GM15510 (cell line): ENCODE data around the gene NRN1L.

Experiments used
- POLR2A ChIP-seq: IDR thresholded peaks from 3 replicates; pipeline ENCODE4 v1.6.1; 2011; ENCODE audit warnings: borderline replicate concordance; ENCODE audit not compliant: insufficient read length; ENCODE audit errors: extremely low read depth

Gene NRN1L

DNA sequence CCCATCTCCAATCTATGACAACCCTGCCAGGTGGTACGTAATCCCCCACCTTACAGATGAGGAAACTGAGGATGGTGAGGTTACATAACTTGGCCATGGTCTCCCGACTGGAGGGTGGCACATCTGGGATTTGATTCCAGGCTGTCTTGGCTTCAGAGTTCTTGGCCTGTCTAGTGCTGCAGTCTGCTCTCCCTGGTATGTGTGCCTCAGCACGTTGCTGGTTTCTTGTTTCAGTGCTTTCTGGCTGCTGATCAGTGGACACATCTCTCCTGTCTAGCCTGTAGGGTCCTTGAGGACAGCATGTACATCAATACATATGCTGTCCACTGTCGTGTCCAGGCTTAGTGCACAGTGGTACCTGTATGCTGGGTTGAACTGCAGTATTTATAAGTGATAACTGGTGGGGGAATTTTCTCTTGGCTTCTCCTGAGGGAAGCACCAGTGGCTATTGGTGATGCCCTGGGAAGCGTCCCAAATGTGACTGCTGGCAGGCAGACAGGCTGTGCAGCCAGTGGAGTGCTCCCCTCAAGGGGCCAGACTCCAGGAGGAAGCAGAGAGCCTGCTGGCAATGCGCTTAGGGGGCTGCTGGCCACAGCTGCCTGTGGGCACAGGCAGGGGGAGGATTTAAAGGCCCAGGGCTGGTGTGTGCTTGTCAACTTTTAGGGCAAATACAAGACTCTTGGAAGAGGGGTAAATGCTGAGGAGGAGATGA, 32.6 kb downstream of the NRN1L start:
- no peak for TF ChIP-seq POLR2A

DNA sequence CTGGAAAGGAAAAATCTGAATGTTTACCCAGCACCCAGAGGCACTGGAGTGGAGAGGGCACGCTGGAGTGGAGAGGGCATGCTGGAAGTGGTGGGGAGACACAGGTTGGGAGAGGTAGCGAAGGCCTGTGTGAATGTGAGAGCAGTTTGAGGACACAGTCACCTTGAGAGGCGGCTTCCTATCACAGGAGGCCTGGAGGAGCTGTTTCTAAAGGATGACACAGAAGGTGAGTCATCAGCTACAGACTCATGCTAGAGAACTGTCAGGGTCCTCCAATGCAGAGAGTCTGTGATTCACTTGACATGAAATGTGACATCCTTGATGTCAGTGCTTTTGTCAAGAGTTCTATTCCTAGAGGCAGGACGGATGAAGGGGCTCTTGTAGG, 33.2 kb downstream of the NRN1L start:
- no peak for TF ChIP-seq POLR2A

DNA sequence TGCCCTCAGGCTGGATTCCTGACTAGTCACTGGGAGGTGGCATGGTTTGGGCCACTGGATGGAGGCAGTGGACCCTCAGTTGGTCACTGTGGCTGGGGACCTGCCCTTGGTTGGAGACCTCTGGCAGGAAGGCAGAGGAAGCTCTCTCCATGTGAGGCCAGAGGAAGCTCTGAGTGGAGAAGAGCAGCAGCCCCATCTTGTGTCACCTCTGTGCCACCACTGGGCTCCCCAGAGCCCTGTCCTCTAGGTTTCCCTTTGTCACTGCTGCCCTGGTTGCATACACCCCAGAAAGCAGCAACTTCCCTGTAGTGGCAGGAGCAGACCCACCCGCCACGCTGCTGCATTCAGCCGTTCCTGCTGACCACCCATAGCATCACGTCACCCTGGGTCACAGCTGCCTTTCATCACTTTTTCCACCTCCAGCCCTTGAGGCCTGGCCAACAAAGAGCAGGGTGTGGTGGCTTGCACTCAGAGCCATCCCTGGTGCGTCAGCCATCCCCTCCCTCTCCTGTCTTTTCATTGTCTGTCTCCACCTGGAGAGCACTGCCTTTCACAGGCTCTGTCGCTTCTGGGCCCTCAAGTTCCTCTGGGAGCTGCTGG, 35.0 kb downstream of the NRN1L start:
- TF ChIP-seq POLR2A, result no peak

DNA sequence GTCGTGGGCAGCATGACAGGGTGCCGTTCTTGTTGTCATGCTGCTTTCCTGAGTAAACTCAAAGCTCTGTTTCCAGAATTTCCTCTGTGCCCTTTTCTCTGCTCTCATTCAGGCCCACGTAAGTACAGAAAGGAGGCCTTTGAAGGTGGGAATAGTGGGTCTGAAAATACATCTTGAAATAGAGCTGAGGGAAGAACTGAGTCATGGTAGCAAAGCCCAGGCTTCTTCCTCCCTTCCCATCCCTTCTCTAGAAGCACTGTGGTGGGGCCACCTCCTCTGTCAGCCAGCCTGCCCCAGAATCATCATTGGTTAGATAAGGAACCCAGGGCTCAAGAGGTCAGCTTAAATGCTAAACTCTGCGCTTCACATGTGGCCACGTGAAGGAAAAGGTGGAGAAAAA, 37.5 kb downstream of the NRN1L start:
- no peak for TF ChIP-seq POLR2A

DNA sequence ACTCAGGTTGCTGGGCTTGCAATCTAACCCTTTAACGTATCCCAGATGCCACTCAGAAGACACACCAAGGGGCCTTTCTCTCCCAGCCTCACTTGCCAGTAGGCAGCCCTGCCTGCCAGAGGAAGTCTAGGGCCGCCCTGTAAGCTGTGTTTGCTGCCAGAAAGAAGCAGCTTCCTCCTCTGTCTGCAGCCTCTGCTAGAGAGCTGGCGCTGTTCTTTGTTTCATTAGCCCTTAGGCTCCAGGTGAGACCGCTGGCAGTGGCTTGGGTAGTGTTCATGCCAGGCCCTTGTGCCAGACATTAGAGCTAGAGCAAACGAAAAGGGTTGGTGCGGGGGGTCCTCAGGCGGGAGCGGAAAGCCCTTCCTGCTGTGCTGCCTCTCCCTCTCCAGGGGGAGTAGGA, 38.1 kb downstream of the NRN1L start:
- TF ChIP-seq POLR2A, result no peak

DNA sequence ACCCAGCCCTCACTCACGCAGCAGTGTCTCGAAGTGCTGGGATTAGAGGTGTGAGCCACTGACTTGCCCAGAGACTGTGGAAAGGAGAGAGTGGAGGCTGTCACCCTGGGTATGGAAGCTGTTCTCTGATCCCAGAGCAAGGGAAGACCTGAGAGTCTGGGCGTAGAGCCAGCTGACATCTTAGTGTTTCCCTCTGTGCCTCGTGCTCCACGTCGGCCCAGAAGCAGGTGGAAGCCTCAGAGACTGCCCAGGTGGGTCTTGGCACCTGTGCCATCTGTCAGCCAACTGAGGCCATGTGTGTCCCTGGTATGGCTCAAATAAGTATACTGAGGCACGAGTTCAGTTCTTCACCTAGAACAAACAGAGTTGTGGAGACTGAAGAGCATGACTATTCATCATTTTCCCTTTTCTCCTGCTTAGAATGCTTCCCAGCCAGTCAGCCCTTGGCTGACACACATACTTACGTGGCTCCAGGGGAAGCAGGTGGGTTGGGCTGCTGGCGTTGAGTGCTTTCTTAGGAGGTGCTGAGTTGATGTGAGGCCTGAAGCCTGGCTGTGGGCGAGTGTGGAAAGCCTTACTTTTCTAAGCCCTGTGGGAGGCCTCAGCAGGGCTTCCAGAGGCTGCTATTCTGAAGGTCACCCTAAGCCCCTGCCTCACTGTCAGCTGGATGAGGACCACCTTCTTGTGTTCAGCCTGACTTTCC, 38.9 kb downstream of the NRN1L start:
- TF ChIP-seq POLR2A, result no peak

DNA sequence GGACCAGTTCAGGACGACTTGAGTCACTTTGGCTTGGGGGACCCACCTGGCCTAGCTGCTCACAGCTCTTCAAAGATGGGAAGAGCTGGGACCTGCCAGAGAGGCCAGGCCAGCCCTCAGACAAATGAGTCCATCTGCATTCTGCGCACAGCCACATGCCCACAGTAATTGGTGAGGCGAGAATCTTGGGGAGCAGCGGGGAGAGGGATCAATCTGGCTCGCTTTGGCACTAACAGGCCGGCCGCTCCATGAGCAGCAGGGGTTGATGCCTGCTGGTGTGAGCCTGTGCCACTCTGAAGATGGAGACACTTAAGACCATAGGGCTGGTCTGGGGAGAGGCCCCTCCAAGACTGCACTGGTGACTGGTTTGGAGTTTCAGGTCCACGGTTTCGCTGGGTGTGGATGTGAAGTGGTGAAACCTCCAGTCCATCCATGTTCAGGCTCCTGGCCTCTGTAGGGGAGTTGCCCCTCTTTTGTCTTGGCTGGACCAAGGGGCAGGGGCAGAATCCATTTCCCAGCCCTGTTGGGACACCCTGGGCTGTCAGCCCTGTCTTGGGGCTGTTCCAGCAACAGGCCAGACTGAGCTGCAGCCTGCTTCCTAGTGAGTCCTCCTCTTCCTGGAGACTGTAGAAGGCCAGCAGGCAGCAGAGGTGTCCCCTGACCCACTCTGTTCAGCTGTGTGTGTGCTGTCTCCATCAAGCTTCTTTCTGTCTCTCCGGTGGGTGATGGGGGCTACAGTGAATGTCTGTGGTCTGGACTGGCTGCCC, 39.6 kb downstream of the NRN1L start:
- no peak for TF ChIP-seq POLR2A

DNA sequence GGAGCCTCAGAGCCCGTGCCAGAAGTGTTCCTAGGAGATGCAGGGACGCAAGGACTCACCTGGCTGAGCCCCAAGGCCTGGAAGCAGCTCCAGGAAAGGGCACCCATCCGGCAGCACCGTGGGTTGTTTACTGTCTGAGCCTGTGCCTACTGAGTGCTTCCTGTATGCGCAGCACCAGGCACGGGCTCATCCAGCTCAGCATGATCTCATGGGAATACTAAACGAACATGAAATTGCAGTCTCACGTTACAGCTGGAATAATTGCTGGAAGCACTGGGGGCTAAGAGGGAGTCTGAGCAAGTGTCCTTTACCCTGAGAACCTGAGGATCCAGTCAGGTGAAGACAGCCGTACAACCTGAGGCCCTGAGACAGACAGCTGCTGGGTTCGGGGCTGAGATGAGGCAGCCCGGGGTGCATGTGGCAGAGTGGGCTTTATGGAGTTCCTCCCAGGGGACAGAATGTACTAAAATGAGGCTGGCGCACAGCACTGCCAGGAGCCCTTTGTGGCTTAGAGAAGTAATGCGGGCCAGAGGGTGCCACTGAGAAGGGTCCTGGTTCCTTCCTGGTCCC, 41.6 kb downstream of the NRN1L start:
- TF ChIP-seq POLR2A, result no peak

DNA sequence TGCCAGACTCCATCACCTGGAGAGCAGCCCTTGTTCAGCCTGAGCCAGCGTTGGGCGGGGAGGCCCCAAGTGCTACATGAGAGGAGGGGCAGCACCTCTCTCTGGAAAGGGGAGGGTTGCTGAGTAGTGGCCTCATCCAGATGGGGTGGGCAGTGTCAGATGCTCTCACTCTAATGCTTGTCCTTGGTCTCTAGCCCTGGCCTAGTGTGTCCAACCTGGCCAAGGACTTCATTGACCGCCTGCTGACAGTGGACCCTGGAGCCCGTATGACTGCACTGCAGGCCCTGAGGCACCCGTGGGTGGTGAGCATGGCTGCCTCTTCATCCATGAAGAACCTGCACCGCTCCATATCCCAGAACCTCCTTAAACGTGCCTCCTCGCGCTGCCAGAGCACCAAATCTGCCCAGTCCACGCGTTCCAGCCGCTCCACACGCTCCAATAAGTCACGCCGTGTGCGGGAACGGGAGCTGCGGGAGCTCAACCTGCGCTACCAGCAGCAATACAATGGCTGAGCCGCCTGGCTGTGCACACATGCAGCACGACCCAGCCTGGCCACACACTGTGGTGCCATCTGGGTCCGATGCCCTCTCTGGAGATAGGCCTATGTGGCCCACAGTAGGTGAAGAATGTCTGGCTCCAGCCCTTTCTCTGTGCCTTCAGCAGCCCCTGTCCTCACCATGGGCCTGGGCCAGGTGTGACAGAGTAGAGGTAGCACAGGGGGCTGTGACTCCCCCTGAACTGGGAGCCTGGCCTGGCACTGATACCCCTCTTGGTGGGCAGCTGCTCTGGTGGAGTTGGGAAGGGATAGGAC, 42.7 kb downstream of the NRN1L start:
- no peak for TF ChIP-seq POLR2A

DNA sequence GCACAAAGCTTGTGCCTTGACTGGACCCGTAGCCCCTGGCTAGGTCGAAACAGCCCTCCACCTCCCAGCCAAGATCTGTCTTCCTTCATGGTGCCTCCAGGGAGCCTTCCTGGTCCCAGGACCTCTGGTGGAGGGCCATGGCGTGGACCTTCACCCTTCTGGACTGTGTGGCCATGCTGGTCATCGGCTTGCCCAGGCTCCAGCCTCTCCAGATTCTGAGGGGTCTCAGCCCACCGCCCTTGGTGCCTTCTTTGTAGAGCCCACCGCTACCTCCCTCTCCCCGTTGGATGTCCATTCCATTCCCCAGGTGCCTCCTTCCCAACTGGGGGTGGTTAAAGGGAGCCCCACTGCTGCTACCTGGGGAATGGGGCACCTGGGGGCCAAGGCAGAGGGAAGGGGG, 43.5 kb downstream of the NRN1L start:
- TF ChIP-seq POLR2A, result no peak

DNA sequence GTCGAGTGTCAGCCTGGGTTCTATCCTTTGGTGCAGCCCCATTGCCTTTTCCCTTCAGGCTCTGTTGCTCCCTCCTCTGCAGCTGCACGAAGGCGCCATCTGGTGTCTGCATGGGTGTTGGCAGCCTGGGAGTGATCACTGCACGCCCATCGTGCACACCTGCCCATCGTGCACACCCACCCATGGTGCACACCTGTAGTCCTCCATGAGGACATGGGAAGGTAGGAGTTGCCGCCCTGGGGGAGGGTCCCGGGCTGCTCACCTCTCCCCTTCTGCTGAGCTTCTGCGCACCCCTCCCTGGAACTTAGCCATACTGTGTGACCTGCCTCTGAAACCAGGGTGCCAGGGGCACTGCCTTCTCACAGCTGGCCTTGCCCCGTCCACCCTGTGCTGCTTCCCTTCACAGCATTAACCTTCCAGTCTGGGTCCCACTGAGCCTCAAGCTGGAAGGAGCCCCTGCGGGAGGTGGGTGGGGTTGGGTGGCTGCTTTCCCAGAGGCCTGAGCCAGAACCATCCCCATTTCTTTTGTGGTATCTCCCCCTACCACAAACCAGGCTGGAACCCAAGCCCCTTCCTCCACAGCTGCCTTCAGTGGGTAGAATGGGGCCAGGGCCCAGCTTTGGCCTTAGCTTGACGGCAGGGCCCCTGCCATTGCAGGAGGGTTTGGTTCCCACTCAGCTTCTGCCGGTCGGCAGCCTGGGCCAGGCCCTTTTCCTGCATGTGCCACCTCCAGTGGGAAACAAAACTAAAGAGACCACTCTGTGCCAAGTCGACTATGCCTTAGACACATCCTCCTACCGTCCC, 44.1 kb downstream of the NRN1L start:
- TF ChIP-seq POLR2A, result no peak

DNA sequence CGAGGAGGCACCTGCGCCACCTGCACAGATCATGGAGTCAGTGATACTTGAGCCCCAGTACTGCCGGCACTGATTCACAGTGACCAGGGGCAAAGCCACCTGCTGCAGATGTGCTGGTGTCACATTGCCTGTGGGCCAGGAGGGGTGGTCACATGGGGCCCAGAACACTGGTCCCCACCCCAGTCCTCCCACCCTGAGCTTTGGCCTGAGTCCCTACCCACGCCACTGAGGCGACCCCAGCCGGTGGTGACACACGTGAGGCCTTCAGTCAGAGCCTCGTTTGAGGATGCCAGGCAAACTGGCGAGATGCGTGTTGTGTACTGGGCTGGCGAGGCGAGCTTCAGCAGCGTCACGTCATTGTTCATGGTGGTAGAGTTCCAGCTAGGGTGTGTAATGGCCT, 45.5 kb downstream of the NRN1L start:
- TF ChIP-seq POLR2A, result peak; percentile 15

DNA sequence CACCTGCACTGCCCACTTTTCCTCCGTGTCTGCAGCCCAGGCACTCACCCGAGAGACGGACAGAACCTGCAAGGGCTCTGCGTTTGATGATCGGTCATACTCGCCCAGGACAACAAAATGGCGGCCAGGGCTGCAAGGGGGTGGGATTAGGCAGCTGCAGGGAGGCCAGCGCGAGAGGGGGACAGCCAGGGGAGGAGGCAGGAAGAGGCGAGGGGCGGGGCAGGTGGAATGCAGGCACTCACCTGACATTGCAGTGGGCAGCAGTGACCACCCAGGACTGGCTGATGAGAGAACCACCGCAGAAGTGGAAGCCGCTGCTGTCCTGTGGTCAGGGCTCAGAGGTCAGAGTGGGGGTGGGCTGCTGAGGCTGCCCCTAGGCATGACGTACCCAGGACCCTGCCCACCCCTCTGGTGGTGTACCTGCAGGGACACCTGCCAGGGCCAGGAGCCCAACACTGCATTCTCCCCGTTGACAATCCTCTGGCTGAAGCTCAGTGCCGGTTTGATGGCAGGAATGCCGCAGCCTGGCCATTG, 46.1 kb downstream of the NRN1L start:
- TF ChIP-seq POLR2A, result no peak
